WERI-Rb-1 (cell line): ENCODE data around the gene VDAC2.
"Not testable (repeated sequence)": the region's sequence is repeated elsewhere in the genome, so short reads cannot be mapped to it uniquely, and the experiment has no call there.

ENCODE experiments used
- DNase-seq: peaks from one replicate; pipeline ENCODE4 v3.0.0-alpha.2; 2020
- H3K27ac ChIP-seq: fragments of 250-450 bp; sonication (Bioruptor Pico); 2 replicates; pipeline ENCODE4 v1.5.1; 2020; ENCODE audit warnings: mild to moderate bottlenecking, moderate library complexity
- H3K27me3 ChIP-seq: fragments of 250-450 bp; sonication (Bioruptor Pico); 2 replicates; pipeline ENCODE4 v1.5.1; 2021; ENCODE audit warnings: mild to moderate bottlenecking, low read depth, moderate library complexity; ENCODE audit not compliant: insufficient read depth, severe bottlenecking
- H3K36me3 ChIP-seq: fragments of 250-450 bp; sonication (Bioruptor Pico); 2 replicates; pipeline ENCODE4 v1.5.1; 2020; ENCODE audit warnings: mild to moderate bottlenecking, moderate library complexity
- H3K4me3 ChIP-seq: 2 replicates; pipeline ENCODE4 v1.5.1; 2011; ENCODE audit warnings: low read depth, mild to moderate bottlenecking, control low read depth, low read length
- H3K9me3 ChIP-seq: fragments of 250-450 bp; sonication (Bioruptor Pico); 2 replicates; pipeline ENCODE4 v1.5.1; 2021; ENCODE audit warnings: mild to moderate bottlenecking, moderate library complexity; ENCODE audit not compliant: severe bottlenecking
- TF ChIP-seq, protein P1 (sequence below): IDR thresholded peaks from 2 replicates; pipeline ENCODE4 v1.5.1; 2011; ENCODE audit warnings: low read depth, mild to moderate bottlenecking, control low read depth, inconsistent platforms, low read length

Gene VDAC2

DNA sequence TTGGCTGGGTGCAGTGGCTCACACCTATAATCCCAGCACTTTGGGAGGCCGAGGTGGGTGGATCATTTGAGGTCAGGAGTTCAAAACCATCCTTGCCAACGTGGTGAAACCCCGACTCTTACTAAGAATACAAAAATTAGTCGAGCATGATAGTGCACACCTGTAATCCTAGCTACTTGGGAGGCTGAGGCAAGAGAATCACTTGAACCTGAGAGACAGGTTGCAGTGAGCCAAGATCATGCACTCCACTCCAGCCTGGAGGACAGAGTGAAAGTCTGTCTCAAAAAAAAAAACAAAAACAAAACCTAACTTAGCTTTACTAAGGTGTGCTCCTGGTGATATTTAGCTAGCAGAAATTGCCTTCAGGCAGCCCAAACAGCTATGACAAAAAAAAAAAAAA is 24.3 kb upstream of the VDAC2 start:
- H3K36me3 ChIP-seq, result no peaks in the 10 kb centered on the region; the same call in 1 of the 2 replicates
- TF ChIP-seq, protein P1, sequence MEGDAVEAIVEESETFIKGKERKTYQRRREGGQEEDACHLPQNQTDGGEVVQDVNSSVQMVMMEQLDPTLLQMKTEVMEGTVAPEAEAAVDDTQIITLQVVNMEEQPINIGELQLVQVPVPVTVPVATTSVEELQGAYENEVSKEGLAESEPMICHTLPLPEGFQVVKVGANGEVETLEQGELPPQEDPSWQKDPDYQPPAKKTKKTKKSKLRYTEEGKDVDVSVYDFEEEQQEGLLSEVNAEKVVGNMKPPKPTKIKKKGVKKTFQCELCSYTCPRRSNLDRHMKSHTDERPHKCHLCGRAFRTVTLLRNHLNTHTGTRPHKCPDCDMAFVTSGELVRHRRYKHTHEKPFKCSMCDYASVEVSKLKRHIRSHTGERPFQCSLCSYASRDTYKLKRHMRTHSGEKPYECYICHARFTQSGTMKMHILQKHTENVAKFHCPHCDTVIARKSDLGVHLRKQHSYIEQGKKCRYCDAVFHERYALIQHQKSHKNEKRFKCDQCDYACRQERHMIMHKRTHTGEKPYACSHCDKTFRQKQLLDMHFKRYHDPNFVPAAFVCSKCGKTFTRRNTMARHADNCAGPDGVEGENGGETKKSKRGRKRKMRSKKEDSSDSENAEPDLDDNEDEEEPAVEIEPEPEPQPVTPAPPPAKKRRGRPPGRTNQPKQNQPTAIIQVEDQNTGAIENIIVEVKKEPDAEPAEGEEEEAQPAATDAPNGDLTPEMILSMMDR, result no peak
- no peaks in the 10 kb centered on the region for H3K27me3 ChIP-seq
- H3K27ac ChIP-seq, result no peak overlapping the region
- no peak overlapping the region for H3K4me3 ChIP-seq
- DNase-seq, result no peak
- H3K9me3 ChIP-seq, result no peaks in the 10 kb centered on the region

DNA sequence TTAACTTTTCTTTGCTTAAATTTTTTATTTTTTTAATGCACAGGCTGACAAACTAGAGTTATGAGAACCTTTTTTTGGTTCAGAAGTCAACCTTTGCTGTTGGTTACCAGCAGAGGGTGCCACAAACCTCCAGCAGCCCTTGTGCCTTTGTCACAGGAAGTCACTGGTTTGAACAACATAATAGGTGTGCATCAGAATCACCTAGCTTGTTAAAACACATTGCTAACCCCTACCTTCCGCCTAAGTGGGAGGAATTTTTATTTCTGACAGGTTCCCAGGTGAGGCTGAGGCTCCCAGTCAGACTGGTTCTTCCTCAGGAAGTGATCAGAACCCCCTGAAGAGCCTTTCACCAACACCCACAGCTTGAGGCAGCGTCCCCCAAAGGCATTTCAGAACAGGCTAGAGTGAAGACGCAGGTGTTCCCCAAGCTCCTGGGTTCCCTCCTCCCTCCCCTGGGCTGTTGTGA is 22.6 kb upstream of the VDAC2 start:
- Histone ChIP-seq H3K9me3 (no peaks in the 10 kb centered on the region), H3K27ac (no peak overlapping the region; the same call in 1 of the 2 replicates), H3K27me3 (no peaks in the 10 kb centered on the region), H3K4me3 (no peak overlapping the region), H3K36me3 (no peaks in the 10 kb centered on the region; the same call in 1 of the 2 replicates)
- DNase-seq, result peak; percentile 60
- TF ChIP-seq, protein P1, result peak; percentile 83

DNA sequence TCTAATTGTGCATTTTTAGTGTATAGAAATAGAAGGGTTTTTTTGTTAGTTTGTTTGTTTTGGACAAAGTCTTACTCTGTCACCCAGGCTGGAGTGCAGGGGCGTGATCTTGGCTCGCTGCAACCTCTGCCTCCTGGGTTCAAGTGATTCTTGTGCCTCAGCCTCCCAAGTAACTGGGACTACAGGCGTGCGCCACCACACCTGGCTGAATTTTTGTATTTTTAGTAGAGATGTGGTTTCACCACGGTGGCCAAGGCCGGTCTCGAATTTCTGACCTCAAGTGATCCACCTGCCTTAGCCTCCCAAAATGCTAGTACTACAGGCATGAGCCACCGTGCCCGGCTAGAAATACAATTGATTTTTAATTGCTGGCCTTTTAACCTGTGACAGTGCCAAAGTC is 22.1 kb upstream of the VDAC2 start:
- H3K4me3 ChIP-seq, H3K9me3 ChIP-seq, H3K27ac ChIP-seq, DNase-seq, H3K36me3 ChIP-seq, H3K27me3 ChIP-seq: not testable (repeated sequence)

DNA sequence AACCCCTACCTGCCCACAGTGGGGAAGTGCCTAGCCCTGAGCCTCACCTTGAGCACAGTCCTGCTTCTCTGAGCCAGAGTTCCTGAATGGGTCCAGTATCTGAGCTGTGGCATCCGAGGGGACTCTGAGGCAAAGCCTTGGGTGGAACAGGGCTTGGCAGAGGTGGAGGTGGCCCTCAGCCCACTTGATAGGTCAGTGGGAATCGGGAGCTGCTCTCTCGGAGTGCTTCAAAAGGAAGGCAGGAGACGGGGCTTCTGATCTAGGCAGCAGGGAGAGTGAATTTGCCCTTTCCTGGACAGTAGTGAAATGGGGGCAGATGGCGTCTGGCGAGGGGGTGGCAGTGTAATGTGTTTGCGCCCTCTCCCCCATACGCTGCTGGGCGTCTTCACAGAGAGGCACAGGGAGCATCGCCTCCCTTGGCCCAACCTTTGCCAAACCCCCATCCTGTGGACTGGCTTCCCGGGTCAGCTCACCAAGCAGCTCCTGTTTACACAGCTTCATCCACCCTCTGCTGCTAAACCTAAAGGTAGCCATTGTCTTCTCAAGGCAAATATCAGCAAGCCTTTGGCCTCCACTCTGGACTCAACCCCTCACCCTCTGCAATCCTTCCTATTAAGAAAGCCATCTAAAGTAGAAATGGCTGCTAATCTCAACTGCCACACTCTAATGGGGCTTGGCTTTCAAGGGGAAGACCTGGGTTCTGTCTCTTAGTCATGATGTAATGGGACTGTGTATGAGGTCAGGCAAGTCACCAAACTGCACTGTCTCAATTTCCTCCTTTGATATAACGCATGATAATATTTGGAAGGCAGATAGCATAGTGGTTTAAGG is 21.1 kb upstream of the VDAC2 start:
- Histone ChIP-seq H3K36me3 (no peaks in the 10 kb centered on the region), H3K9me3 (no peaks in the 10 kb centered on the region), H3K4me3 (no peak overlapping the region), H3K27me3 (no peaks in the 10 kb centered on the region), H3K27ac (no peak overlapping the region)
- TF ChIP-seq, protein P1, result no peak
- DNase-seq, result no peak

DNA sequence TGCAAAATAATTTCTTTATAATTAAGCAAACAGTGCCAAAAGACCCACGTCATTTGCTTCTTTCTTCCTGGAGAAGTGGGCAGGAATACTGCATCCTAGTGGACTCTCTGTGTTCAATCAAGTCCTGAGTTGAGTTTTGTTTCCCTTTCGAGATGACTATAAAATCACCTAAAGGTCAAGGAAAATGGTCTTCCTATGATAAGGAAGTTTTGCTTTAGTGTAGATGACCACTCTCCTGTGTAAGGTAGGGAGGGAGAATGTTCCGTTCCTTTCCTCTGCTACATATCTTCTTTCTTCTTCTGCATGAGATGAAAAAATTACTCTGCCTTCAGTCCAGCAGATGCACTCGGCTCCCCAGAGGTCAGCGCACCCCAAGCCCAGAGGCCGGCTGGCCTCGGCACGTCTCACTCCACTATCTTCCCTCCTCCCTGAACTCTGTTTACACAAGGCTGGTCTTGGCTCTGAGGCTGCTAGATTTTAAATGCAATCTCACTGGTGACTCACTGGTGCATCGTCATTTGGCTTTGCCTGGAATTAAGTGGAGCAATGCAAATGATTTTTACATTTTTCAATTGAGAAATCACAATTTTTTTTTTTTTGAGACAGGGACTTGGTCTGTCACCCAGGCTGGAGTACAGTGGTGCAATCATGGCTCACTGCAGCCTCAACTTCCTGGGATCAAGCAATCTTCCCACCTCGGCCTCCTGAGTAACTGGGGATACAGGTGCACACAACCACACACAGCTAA is 18.6 kb upstream of the VDAC2 start:
- H3K27me3 ChIP-seq, result no peaks in the 10 kb centered on the region
- DNase-seq, result no peak
- no peaks in the 10 kb centered on the region for H3K9me3 ChIP-seq
- H3K27ac ChIP-seq, result no peak overlapping the region
- H3K36me3 ChIP-seq, result no peaks in the 10 kb centered on the region
- TF ChIP-seq, protein P1, result no peak
- H3K4me3 ChIP-seq, result no peak overlapping the region

DNA sequence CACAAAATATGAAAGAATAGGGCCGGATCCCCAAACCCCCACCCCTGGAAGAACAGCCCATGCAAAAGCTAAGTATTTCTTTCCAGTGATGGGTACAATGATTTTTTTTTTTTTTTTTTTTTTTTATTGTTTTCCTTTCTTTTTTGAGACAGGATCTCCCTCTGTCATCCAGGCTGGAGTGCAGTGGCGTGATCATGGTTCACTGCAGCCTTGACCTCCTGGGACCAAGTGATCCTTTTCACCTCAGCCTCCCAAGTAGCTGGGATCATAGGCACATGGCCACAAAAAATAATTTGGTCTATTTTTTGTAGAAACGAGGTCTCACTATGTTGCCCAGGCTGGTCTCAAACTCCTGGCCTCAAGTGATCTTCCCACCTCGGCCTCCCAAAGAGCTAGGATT is 16.0 kb upstream of the VDAC2 start:
- not testable (repeated sequence) for H3K9me3 ChIP-seq, H3K27ac ChIP-seq, DNase-seq, H3K27me3 ChIP-seq, H3K36me3 ChIP-seq, H3K4me3 ChIP-seq
